Esophagus squamous epithelium (tissue), 5 donors: ENCODE measurements around the gene MRRF. TPM values are rescaled to one million over a fixed set of nuclear protein-coding genes. Genes with fewer than 3 reads are reported as not detected.
A peak's percentile ranks its signal among the peaks of the same experiment; 100 is the strongest.
"Not testable (repeated sequence)": the region's sequence is repeated elsewhere in the genome, so short reads cannot be mapped to it uniquely, and the experiment has no call there.

Experiments
- DNase-seq: peaks from one replicate; lab custom pipeline; 2025; lab: John Stamatoyannopoulos, UW
- H3K27ac ChIP-seq, 4 donors: fragments of 200-600 bp; sonication (generic); one replicate each; pipeline ENCODE4 v1.5.1; 2016 to 2019; ENCODE audit warnings: mild to moderate bottlenecking in 1 of 4
- H3K27me3 ChIP-seq, 4 donors: fragments of 200-600 bp; sonication (generic); 1 replicate in 3 of 4; 2 replicates in 1 of 4; pipeline versions ENCODE4 v1.5.1 to v1.6.0; 2017 to 2021; ENCODE audit warnings: antibody characterized with exemption in 1 of 4
- H3K36me3 ChIP-seq, 3 donors: fragments of 200-600 bp; sonication (generic); one replicate each; pipeline ENCODE4 v1.5.1; 2016 to 2019
- H3K4me1 ChIP-seq, 3 donors: fragments of 200-600 bp; sonication (generic); one replicate each; pipeline ENCODE4 v1.5.1; 2017 to 2019
- H3K4me3 ChIP-seq, 4 donors: fragments of 200-600 bp; sonication (generic); 1 replicate in 3 of 4; 2 replicates in 1 of 4; pipeline ENCODE4 v1.5.1; 2016 to 2019; ENCODE audit warnings: mild to moderate bottlenecking in 2 of 4, moderate library complexity in 1 of 4
- H3K9me3 ChIP-seq, 3 donors: fragments of 200-600 bp; sonication (generic); one replicate each; pipeline ENCODE4 v1.5.1; 2016 to 2019
- POLR2A ChIP-seq, 4 donors: fragments of 450-650 bp; IDR thresholded peaks; one replicate each; pipeline ENCODE4 v1.6.1; 2017; ENCODE audit warnings: antibody characterized with exemption in 4 of 4, mild to moderate bottlenecking in 4 of 4, moderate library complexity in 3 of 4
- WGBS, 2 donors: methylation state at CpG; one replicate each; pipeline ENCODE4 v1.1.5; 2018; 5-methylcytosine and 5-hydroxymethylcytosine counted together
- intact Hi-C: fragments of 100-400 bp; cut with DNase I; formaldehyde crosslinking; loops from one replicate; pipeline ENCODE4 v1.15.0; 2022
- total RNA-seq, 4 donors: library from RNA; depleted of rRNA; stranded (reverse); fragments of >200 nt; gene quantifications; one replicate each; pipeline ENCODE4 v1.1.0, GENCODE V29; 2016
- TF ChIP-seq, protein P1 (sequence below), 6 experiments: fragments of 450-650 bp in 4 of 6; fragments of 200-600 bp in 2 of 6; sonication (generic) in 2 of 6; IDR thresholded peaks; one replicate each; pipeline ENCODE4 v1.5.1; 2016 to 2019; ENCODE audit warnings: antibody characterized with exemption in 6 of 6, mild to moderate bottlenecking in 4 of 6, moderate library complexity in 4 of 6
- donor health status: DM: yes; HTN: yes; CAD: no.

MRRF gene
- total RNA-seq, 4 donors from 2014 or later = 23.9 to 48.6 (median 40.4) TPM

DNA sequence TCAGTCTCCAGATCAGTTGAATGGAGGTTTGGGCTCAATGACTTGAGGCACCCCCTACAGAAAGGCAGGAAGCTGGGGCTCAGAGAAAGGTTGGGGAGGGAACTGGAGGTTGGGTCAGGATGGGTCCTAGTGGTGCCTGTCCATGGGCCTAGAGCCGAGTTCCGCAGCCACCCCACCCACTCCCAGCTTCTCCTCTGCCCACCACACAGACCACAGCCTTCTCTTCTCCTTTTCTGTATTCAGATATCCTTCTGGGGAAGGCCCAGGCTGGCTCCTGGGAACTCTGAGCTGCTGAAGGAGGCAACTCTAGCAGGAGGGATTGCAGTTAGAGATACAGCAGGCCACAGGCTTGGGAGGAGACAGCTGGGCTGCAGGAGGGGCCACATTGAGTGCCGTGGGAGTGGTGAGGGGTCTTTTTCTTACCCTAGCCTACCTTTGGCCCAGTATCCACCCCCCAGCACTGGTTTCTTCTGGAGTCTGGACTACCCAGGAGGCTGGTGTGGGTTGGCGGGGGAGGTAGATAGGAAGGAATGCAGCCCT lies 90.7 kb downstream of the MRRF start:
- intact Hi-C loops = no loop called here
- 83 to 100% methylated on average over 1 to 3 of the region's 4 CpGs for WGBS, 2 donors
- DNase-seq = no peak
- no peaks in the 10 kb centered on the region for H3K27me3 ChIP-seq
- H3K9me3 ChIP-seq = peaks cover 0 to 7% (median 5%) of the 10 kb centered on the region in 3 donors
- no peaks in the 10 kb centered on the region for H3K36me3 ChIP-seq
- no peak overlapping the region for H3K27ac ChIP-seq
- no peak overlapping the region for H3K4me3 ChIP-seq
- TF ChIP-seq, protein P1, sequence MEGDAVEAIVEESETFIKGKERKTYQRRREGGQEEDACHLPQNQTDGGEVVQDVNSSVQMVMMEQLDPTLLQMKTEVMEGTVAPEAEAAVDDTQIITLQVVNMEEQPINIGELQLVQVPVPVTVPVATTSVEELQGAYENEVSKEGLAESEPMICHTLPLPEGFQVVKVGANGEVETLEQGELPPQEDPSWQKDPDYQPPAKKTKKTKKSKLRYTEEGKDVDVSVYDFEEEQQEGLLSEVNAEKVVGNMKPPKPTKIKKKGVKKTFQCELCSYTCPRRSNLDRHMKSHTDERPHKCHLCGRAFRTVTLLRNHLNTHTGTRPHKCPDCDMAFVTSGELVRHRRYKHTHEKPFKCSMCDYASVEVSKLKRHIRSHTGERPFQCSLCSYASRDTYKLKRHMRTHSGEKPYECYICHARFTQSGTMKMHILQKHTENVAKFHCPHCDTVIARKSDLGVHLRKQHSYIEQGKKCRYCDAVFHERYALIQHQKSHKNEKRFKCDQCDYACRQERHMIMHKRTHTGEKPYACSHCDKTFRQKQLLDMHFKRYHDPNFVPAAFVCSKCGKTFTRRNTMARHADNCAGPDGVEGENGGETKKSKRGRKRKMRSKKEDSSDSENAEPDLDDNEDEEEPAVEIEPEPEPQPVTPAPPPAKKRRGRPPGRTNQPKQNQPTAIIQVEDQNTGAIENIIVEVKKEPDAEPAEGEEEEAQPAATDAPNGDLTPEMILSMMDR (IDR thresholded peaks at IDR 0.05) = no peak
- TF ChIP-seq POLR2A (IDR thresholded peaks at IDR 0.05) = no peak
- H3K4me1 ChIP-seq = no peaks in the 10 kb centered on the region

- Histone ChIP-seq H3K4me1 (no peaks in the 10 kb centered on the region), H3K4me3 (no peak overlapping the region), H3K9me3 (peaks cover 0 to 7% (median 5%) of the 10 kb centered on the region in 3 donors), H3K27me3 (no peaks in the 10 kb centered on the region), H3K36me3 (no peaks in the 10 kb centered on the region), H3K27ac (no peak overlapping the region)
- WGBS, 2 donors = 76 to 100% methylated on average over 1 to 2 of the region's 2 CpGs
- TF ChIP-seq POLR2A (IDR thresholded peaks at IDR 0.05) = no peak
- TF ChIP-seq, protein P1 (IDR thresholded peaks at IDR 0.05) = peak in 3 of 6 experiments; percentile 1 to 25 (median 10)
- intact Hi-C loops = no loop called here
- DNase-seq = no peak
These were observed 91.9 kb downstream of the MRRF start for GRCh38 chr9:122356627-122357026.

DNA sequence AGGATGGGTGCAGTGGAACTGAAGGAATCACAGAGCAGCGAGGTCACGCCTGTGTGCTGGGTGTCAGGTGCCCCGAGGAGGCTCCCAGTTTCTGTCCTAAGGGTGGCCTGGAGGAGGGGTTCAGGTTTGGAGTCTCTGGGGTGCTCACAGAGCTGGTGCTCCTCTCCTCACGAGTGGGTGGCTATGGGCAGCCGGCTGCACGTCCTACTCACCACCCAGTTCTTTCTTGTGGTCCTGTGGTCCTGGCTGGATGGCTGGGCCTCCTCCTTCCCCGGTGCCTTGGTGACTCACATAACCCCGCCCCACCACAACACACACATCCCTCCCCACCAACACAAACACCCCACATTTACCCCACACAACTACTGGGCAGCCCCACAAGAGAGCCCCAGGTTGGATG lies 96.2 kb downstream of the MRRF start:
- DNase-seq = no peak
- H3K36me3 ChIP-seq = no peaks in the 10 kb centered on the region
- H3K4me1 ChIP-seq = peaks cover 0 to 25% (median 10%) of the 10 kb centered on the region in 3 donors
- H3K9me3 ChIP-seq = no peaks in the 10 kb centered on the region
- intact Hi-C loops = loop anchor here (5.0 kb wide), 1 partner anchor 91 kb away; no protein-coding TSS in a partner anchor
- 55 to 79% methylated on average over 6 to 7 of the region's 8 CpGs for WGBS, 2 donors
- H3K27ac ChIP-seq = no peak overlapping the region
- no peak overlapping the region for H3K4me3 ChIP-seq
- TF ChIP-seq, protein P1 (IDR thresholded peaks at IDR 0.05) = no peak
- no peak for TF ChIP-seq POLR2A (IDR thresholded peaks at IDR 0.05)
- H3K27me3 ChIP-seq = no peaks in the 10 kb centered on the region

GRCh38 chr9:122363131-122363530 lies 98.4 kb downstream of the MRRF start:
- 87 to 98% methylated on average over 7 to 12 of the region's 12 CpGs for WGBS, 2 donors
- DNase-seq, H3K27me3 ChIP-seq, H3K4me3 ChIP-seq, H3K36me3 ChIP-seq, H3K9me3 ChIP-seq: not testable (repeated sequence)
- intact Hi-C loops = loop anchor here (5.0 kb wide), 1 partner anchor 89 kb away; no protein-coding TSS in a partner anchor
- Histone ChIP-seq H3K27ac (peak overlapping the region in 2 of 4 donors; percentile 82 to 84), H3K4me1 (peaks cover 13 to 47% (median 31%) of the 10 kb centered on the region in 3 donors)

- H3K27me3 ChIP-seq = no peaks in the 10 kb centered on the region
- TF ChIP-seq POLR2A (IDR thresholded peaks at IDR 0.05) = no peak
- TF ChIP-seq, protein P1 (IDR thresholded peaks at IDR 0.05) = no peak
- H3K4me3 ChIP-seq = no peak overlapping the region
- intact Hi-C loops = loop anchor here (5.0 kb wide), 1 partner anchor 88 kb away; no protein-coding TSS in a partner anchor
- DNase-seq = no peak
- peak overlapping the region; percentile 62 to 84 (median 80) for H3K27ac ChIP-seq
- peaks cover 22 to 59% (median 41%) of the 10 kb centered on the region in 3 donors for H3K4me1 ChIP-seq
- 60 to 61% methylated on average over 10 of the region's 10 CpGs for WGBS, 2 donors
- H3K36me3 ChIP-seq = no peaks in the 10 kb centered on the region
- H3K9me3 ChIP-seq = no peaks in the 10 kb centered on the region
These were observed 99.6 kb downstream of the MRRF start for GRCh38 chr9:122364117-122364782.
